CD14-positive monocyte (primary cell): Measurements from ENCODE around the gene RBFOX1. TPM values are rescaled to one million over a fixed set of nuclear protein-coding genes. Genes with fewer than 3 reads are reported as not detected.

ENCODE experiments used
- DNase-seq, 3 donors: peaks; one replicate each; pipeline ENCODE4 v3.0.0-alpha.2; 2011 to 2022
- H2AFZ ChIP-seq: 2 replicates; pipeline ENCODE4 v1.6.0; 2012; ENCODE audit warnings: mild to moderate bottlenecking, low read depth, low read length, inconsistent platforms; ENCODE audit not compliant: insufficient read depth, poor library complexity, severe bottlenecking
- H3K27ac ChIP-seq, 2 donors: 1 replicate in 1 of 2; 2 replicates in 1 of 2; pipeline ENCODE4 v1.5.1; 2012 to 2013; ENCODE audit warnings: low read length in 2 of 2, control low read depth in 1 of 2, inconsistent platforms in 1 of 2, low read depth in 1 of 2, mild to moderate bottlenecking in 1 of 2
- H3K27me3 ChIP-seq, 2 donors: one replicate each; pipeline versions ENCODE4 v1.6.0 to v1.6.1; 2011 to 2013; ENCODE audit warnings: low read length in 2 of 2; ENCODE audit not compliant: control insufficient read depth in 2 of 2, insufficient read depth in 2 of 2
- H3K36me3 ChIP-seq, 2 donors: replicated peaks in 1 of 2; 1 replicate in 1 of 2; 2 replicates in 1 of 2; pipeline versions ENCODE4 v1.5.1 to v1.6.1; 2012 to 2013; ENCODE audit warnings: low read length in 2 of 2, control low read depth in 1 of 2, inconsistent platforms in 1 of 2, mild to moderate bottlenecking in 1 of 2; ENCODE audit not compliant: insufficient read depth in 2 of 2, control insufficient read depth in 1 of 2
- H3K4me1 ChIP-seq, 2 donors: 1 replicate in 1 of 2; 2 replicates in 1 of 2; pipeline versions ENCODE4 v1.5.1 to v1.6.1; 2012 to 2013; ENCODE audit warnings: low read length in 2 of 2, control low read depth in 1 of 2, inconsistent platforms in 1 of 2, mild to moderate bottlenecking in 1 of 2, moderate library complexity in 1 of 2; ENCODE audit not compliant: insufficient read depth in 2 of 2, control insufficient read depth in 1 of 2
- H3K4me2 ChIP-seq: replicated peaks from 2 replicates; pipeline ENCODE3; 2012; ENCODE audit warnings: low read length, moderate library complexity, mild to moderate bottlenecking; ENCODE audit not compliant: poor library complexity, severe bottlenecking; ENCODE audit errors: extremely low read depth
- H3K4me3 ChIP-seq, 3 experiments: fragments of 200-600 bp in 1 of 3; sonication (generic) in 1 of 3; replicated peaks in 1 of 3; 1 replicate in 2 of 3; 2 replicates in 1 of 3; pipeline ENCODE4 v1.5.1; 2011 to 2013; ENCODE audit warnings: low read length in 3 of 3, mild to moderate bottlenecking in 3 of 3, control low read depth in 2 of 3, low read depth in 2 of 3, inconsistent platforms in 1 of 3, moderate library complexity in 1 of 3
- H3K79me2 ChIP-seq: 2 replicates; pipeline ENCODE4 v1.6.0; 2012; ENCODE audit warnings: mild to moderate bottlenecking, control low read depth, inconsistent platforms, low read length, moderate library complexity; ENCODE audit not compliant: insufficient read depth
- H3K9ac ChIP-seq: 2 replicates; pipeline ENCODE4 v1.6.0; 2017; ENCODE audit warnings: low read length, mild to moderate bottlenecking; ENCODE audit not compliant: insufficient read depth, poor library complexity, severe bottlenecking
- H3K9me3 ChIP-seq, 2 donors: replicated peaks in 1 of 2; 1 replicate in 1 of 2; 2 replicates in 1 of 2; pipeline versions ENCODE4 v1.5.1 to v1.6.1; 2012 to 2013; ENCODE audit warnings: low read length in 2 of 2, control low read depth in 1 of 2; ENCODE audit not compliant: control insufficient read depth in 1 of 2, insufficient read depth in 1 of 2
- H4K20me1 ChIP-seq: 2 replicates; pipeline ENCODE4 v1.6.0; 2012; ENCODE audit warnings: mild to moderate bottlenecking, low read length, control low read depth, moderate library complexity; ENCODE audit not compliant: insufficient read depth
- H3K27ac Mint-ChIP-seq, 7 donors: one replicate each; pipeline ENCODE4 v1.8.0; 2020; ENCODE audit warnings: mild to moderate bottlenecking in 7 of 7, mixed read lengths in 7 of 7, moderate library complexity in 6 of 7, inconsistent platforms in 2 of 7
- H3K27me3 Mint-ChIP-seq, 3 donors: one replicate each; pipeline ENCODE4 v1.8.0; 2021 to 2022; ENCODE audit warnings: low read depth in 3 of 3, mild to moderate bottlenecking in 3 of 3, mixed read lengths in 3 of 3, moderate library complexity in 3 of 3, inconsistent platforms in 1 of 3
- H3K36me3 Mint-ChIP-seq, 2 donors: one replicate each; pipeline ENCODE4 v1.8.0; 2020; ENCODE audit warnings: mixed read lengths in 2 of 2, inconsistent platforms in 1 of 2, mild to moderate bottlenecking in 1 of 2
- H3K4me1 Mint-ChIP-seq: one replicate; pipeline ENCODE4 v1.8.0; 2020; ENCODE audit warnings: mild to moderate bottlenecking, mixed read lengths
- H3K4me3 Mint-ChIP-seq, 2 donors: one replicate each; pipeline ENCODE4 v1.8.0; 2020; ENCODE audit warnings: mild to moderate bottlenecking in 2 of 2, mixed read lengths in 2 of 2, moderate library complexity in 1 of 2
- H3K9me3 Mint-ChIP-seq, 7 donors: one replicate each; pipeline ENCODE4 v1.8.0; 2020 to 2022; ENCODE audit warnings: mixed read lengths in 7 of 7, mild to moderate bottlenecking in 6 of 7, moderate library complexity in 6 of 7, inconsistent platforms in 2 of 7
- WGBS: methylation state at CpG from one replicate; pipeline ENCODE4 v1.1.5; 2013; ENCODE audit warnings: missing lambda C conversion rate; ENCODE audit not compliant: insufficient coverage; 5-methylcytosine and 5-hydroxymethylcytosine counted together
- intact Hi-C, 2 donors: fragments of 100-400 bp; cut with micrococcal nuclease; formaldehyde crosslinking; loops; one replicate each; pipeline versions ENCODE4 v1.15.0 to v1.15.1; 2023
- polyA plus RNA-seq, 3 donors: library from polyadenylated mRNA; depleted of rRNA in 1 of 3; unstranded in 2 of 3; stranded (reverse) in 1 of 3; fragments of 300-500 nt in 2 of 3; fragments of >200 nt in 1 of 3; fragmentation: Illumina TruSeq in 2 of 3; gene quantifications; 1 replicate in 2 of 3; 2 replicates in 1 of 3; pipeline ENCODE4 v1.2.3, GENCODE V29; 2012 to 2021
- TF ChIP-seq, protein P1 (sequence below): fragments of 200-600 bp; IDR thresholded peaks from one replicate; pipeline ENCODE4 v1.8.0; 2022; ENCODE audit warnings: antibody characterized with exemption, mild to moderate bottlenecking

RBFOX1 gene
- polyA plus RNA-seq, 3 donors, result not detected

GRCh38 chr16:7640334-7640733 is 307.7 kb downstream of the RBFOX1 start:
- Mint-ChIP-seq H3K27me3 (no peaks in the 10 kb centered on the region), H3K9me3 (peaks cover 0 to 12% (median 2%) of the 10 kb centered on the region in 7 donors), H3K36me3 (no peaks in the 10 kb centered on the region), H3K4me1 (no peaks in the 10 kb centered on the region), H3K27ac (no peak overlapping the region), H3K4me3 (no peak overlapping the region)
- H3K36me3 ChIP-seq, result no peaks in the 10 kb centered on the region
- no peaks in the 10 kb centered on the region for H4K20me1 ChIP-seq
- H3K9me3 ChIP-seq, result no peaks in the 10 kb centered on the region
- intact Hi-C loops, result no loop called here
- H2AFZ ChIP-seq, result no peak overlapping the region
- H3K79me2 ChIP-seq, result no peaks in the 10 kb centered on the region
- H3K9ac ChIP-seq, result no peak overlapping the region
- WGBS, result 100% methylated on average over 1 of the region's 3 CpGs
- no peak overlapping the region for H3K4me3 ChIP-seq
- no peaks in the 10 kb centered on the region for H3K4me1 ChIP-seq
- no peak overlapping the region for H3K4me2 ChIP-seq
- no peak overlapping the region for H3K27ac ChIP-seq
- TF ChIP-seq, protein P1, sequence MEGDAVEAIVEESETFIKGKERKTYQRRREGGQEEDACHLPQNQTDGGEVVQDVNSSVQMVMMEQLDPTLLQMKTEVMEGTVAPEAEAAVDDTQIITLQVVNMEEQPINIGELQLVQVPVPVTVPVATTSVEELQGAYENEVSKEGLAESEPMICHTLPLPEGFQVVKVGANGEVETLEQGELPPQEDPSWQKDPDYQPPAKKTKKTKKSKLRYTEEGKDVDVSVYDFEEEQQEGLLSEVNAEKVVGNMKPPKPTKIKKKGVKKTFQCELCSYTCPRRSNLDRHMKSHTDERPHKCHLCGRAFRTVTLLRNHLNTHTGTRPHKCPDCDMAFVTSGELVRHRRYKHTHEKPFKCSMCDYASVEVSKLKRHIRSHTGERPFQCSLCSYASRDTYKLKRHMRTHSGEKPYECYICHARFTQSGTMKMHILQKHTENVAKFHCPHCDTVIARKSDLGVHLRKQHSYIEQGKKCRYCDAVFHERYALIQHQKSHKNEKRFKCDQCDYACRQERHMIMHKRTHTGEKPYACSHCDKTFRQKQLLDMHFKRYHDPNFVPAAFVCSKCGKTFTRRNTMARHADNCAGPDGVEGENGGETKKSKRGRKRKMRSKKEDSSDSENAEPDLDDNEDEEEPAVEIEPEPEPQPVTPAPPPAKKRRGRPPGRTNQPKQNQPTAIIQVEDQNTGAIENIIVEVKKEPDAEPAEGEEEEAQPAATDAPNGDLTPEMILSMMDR, result no peak
- H3K27me3 ChIP-seq, result no peaks in the 10 kb centered on the region
- no peak for DNase-seq

DNA sequence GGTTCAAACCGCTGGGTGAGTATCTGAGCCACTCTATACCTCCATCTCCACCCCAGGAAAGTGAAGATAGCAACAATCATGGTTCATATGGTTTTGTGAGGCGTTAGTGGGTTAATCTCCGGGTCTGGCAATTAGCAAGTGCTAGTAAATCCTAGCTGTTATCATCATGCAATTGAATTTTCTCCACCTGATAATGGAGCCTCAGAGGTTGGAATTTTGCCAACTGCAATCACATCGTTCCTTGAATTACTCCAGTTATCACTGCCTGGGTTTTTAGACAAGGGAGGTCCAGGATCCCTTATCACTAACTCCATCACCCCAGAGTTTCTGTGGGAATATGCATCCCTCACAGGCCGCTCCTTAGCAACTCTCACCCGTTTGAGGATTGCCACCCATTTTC is 311.5 kb downstream of the RBFOX1 start:
- H3K27ac Mint-ChIP-seq, result no peak overlapping the region
- no peak overlapping the region for H3K9ac ChIP-seq
- H3K9me3 ChIP-seq, result no peaks in the 10 kb centered on the region
- H3K27ac ChIP-seq, result no peak overlapping the region
- intact Hi-C loops, result no loop called here
- 56% methylated on average over 4 of the region's 6 CpGs for WGBS
- H3K36me3 Mint-ChIP-seq, result no peaks in the 10 kb centered on the region
- peaks cover 0 to 2% (median 0%) of the 10 kb centered on the region in 7 donors for H3K9me3 Mint-ChIP-seq
- no peaks in the 10 kb centered on the region for H3K36me3 ChIP-seq
- H3K79me2 ChIP-seq, result no peaks in the 10 kb centered on the region
- H3K27me3 Mint-ChIP-seq, result no peaks in the 10 kb centered on the region
- H3K4me3 Mint-ChIP-seq, result no peak overlapping the region
- H2AFZ ChIP-seq, result no peak overlapping the region
- TF ChIP-seq, protein P1, result no peak
- H3K4me2 ChIP-seq, result no peak overlapping the region
- no peaks in the 10 kb centered on the region for H3K27me3 ChIP-seq
- H4K20me1 ChIP-seq, result no peaks in the 10 kb centered on the region
- no peaks in the 10 kb centered on the region for H3K4me1 ChIP-seq
- H3K4me1 Mint-ChIP-seq, result no peaks in the 10 kb centered on the region
- H3K4me3 ChIP-seq, result no peak overlapping the region
- DNase-seq, result no peak
